Activated T-helper 9 cell treated with anti-CD3 and anti-CD28 coated beads, Interleukin-2, amount 50 U/mL, for 16 hours (primary cell): ENCODE results near the gene LELP1.
"Not testable (repeated sequence)": the region's sequence is repeated elsewhere in the genome, so short reads cannot be mapped to it uniquely, and the experiment has no call there.

Experiments
- DNase-seq: peaks from one replicate; pipeline ENCODE4 v3.0.0-alpha.2; 2020; ENCODE audit warnings: low read depth

Gene LELP1

GRCh38 chr1:153203130-153203529 is at the start of gene LELP1:
TSS of gene LELP1 (plus strand) at chr1:153203430. CDS start at chr1:153204708, 1,278 bp downstream.
- DNase-seq = no peak

GRCh38 chr1:153155541-153155940 is 47.7 kb upstream of the LELP1 start:
- no peak for DNase-seq

- no peak for DNase-seq
These were observed 34.5 kb upstream of the LELP1 start for GRCh38 chr1:153168686-153169085.

- no peak for DNase-seq
These were observed 28.6 kb upstream of the LELP1 start for GRCh38 chr1:153174624-153175023.

GRCh38 chr1:153178922-153179321 is 24.3 kb upstream of the LELP1 start:
- no peak for DNase-seq

- no peak for DNase-seq
These were observed 22.7 kb upstream of the LELP1 start for GRCh38 chr1:153180556-153180955.

GRCh38 chr1:153188301-153188700 is 14.9 kb upstream of the LELP1 start:
- DNase-seq = not testable (repeated sequence)

- no peak for DNase-seq
These were observed 12.9 kb upstream of the LELP1 start for GRCh38 chr1:153190373-153190772.

GRCh38 chr1:153192697-153193096 is 10.5 kb upstream of the LELP1 start:
- no peak for DNase-seq

- DNase-seq = no peak
These were observed 8.7 kb upstream of the LELP1 start for GRCh38 chr1:153194331-153195050.

- DNase-seq = no peak
These were observed 8.0 kb upstream of the LELP1 start for GRCh38 chr1:153195216-153195615.

- no peak for DNase-seq
These were observed 1.2 kb upstream of the LELP1 start for GRCh38 chr1:153202006-153202405.

GRCh38 chr1:153206631-153207030 is 3.4 kb downstream of the LELP1 start:
- DNase-seq = no peak

- DNase-seq = no peak
These were observed 7.0 kb downstream of the LELP1 start for GRCh38 chr1:153210206-153210605.

- no peak for DNase-seq
These were observed 9.0 kb downstream of the LELP1 start for GRCh38 chr1:153212201-153212600.

GRCh38 chr1:153213519-153213918 is 10.3 kb downstream of the LELP1 start:
- DNase-seq = no peak

GRCh38 chr1:153217212-153217611 is 14.0 kb downstream of the LELP1 start, which contains the start of gene PRR9:
TSS of gene PRR9 (plus strand) at chr1:153217584. CDS start at chr1:153218145, 561 bp downstream.
- no peak for DNase-seq

- DNase-seq = no peak
These were observed 14.7 kb downstream of the LELP1 start for GRCh38 chr1:153217744-153218416.

GRCh38 chr1:153220606-153221303 is 17.5 kb downstream of the LELP1 start:
- no peak for DNase-seq

- DNase-seq = peak; percentile 20
These were observed 20.0 kb downstream of the LELP1 start for GRCh38 chr1:153223040-153223891.

GRCh38 chr1:153227810-153228209 is 24.6 kb downstream of the LELP1 start:
- no peak for DNase-seq

GRCh38 chr1:153228491-153228890 is 25.3 kb downstream of the LELP1 start:
- no peak for DNase-seq
